HEK293T (cell line): Measurements from ENCODE around the gene AGPAT3.
"Not testable (repeated sequence)": the region's sequence is repeated elsewhere in the genome, so short reads cannot be mapped to it uniquely, and the experiment has no call there.

Experiments
- BHLHE40 ChIP-seq: fragments of 450-650 bp; IDR thresholded peaks from 2 replicates; pipeline ENCODE4 v1.6.1; 2016; ENCODE audit warnings: mild to moderate bottlenecking, moderate library complexity, borderline replicate concordance
- ELF4 ChIP-seq: fragments of 450-650 bp; IDR thresholded peaks from 2 replicates; pipeline ENCODE4 v1.6.1; 2017; ENCODE audit warnings: antibody characterized with exemption
- FOXA1 ChIP-seq: fragments of 450-650 bp; IDR thresholded peaks from 2 replicates; pipeline ENCODE4 v1.6.1; 2016; ENCODE audit warnings: mild to moderate bottlenecking
- FOXK2 ChIP-seq: fragments of 450-650 bp; IDR thresholded peaks from 2 replicates; pipeline ENCODE4 v1.6.1; 2016; ENCODE audit warnings: mild to moderate bottlenecking
- FOXM1 ChIP-seq: fragments of 450-650 bp; IDR thresholded peaks from 2 replicates; pipeline ENCODE4 v1.6.1; 2017; ENCODE audit warnings: mild to moderate bottlenecking, borderline replicate concordance
- L3MBTL2 ChIP-seq: fragments of 450-650 bp; conservative IDR thresholded peaks from 2 replicates; pipeline ENCODE4 v1.6.1; 2016; ENCODE audit warnings: mild to moderate bottlenecking
- LEF1 ChIP-seq: fragments of 450-650 bp; IDR thresholded peaks from 2 replicates; pipeline ENCODE4 v1.6.1; 2017; ENCODE audit warnings: mild to moderate bottlenecking, borderline replicate concordance
- SP1 ChIP-seq: fragments of 450-650 bp; IDR thresholded peaks from 2 replicates; pipeline ENCODE4 v1.6.1; 2017
- SUZ12 ChIP-seq: fragments of 450-650 bp; IDR thresholded peaks from 2 replicates; pipeline ENCODE4 v1.6.1; 2016; ENCODE audit warnings: mild to moderate bottlenecking
- TARDBP ChIP-seq: fragments of 450-650 bp; IDR thresholded peaks from 2 replicates; pipeline ENCODE4 v1.6.1; 2016

DNA sequence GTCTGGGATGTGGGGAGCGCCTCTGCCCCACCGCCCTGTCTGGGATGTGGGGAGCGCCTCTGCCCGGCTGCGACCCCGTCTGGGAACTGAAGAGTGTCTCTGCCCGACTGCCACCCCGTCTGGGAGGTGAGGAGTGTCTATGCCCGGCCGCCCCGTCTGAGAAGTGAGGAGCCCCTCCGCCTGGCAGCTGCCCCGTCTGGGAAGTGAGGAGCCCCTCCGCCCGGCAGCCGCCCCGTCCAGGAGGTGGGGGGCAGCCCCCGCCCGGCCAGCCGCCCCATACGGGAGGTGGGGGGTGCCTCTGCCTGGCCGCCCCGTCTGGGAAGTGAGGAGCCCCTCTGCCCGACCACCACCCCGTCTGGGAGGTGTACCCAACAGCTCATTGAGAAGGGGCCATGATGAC is 42.9 kb upstream of the AGPAT3 start:
- not testable (repeated sequence) for TF ChIP-seq ELF4, TARDBP, FOXK2, FOXM1, SP1, L3MBTL2, SUZ12, FOXA1, LEF1, BHLHE40
